Fibroblast of skin of scalp (primary cell): ENCODE data around the gene ATP5F1D.

Source experiments
- DNase-seq: peaks from one replicate; pipeline ENCODE4 v3.0.0-alpha.2; 2013

Gene ATP5F1D

GRCh38 chr19:1248139-1248785, 6.7 kb downstream of the ATP5F1D start, which contains the start of gene MIDN:
TSS of gene MIDN (plus strand) at chr19:1248583. CDS start at chr19:1250297, 1,714 bp downstream.
- peak; percentile 67 for DNase-seq

GRCh38 chr19:1248786-1249297, 7.3 kb downstream of the ATP5F1D start:
- peak; percentile 90 for DNase-seq

DNA sequence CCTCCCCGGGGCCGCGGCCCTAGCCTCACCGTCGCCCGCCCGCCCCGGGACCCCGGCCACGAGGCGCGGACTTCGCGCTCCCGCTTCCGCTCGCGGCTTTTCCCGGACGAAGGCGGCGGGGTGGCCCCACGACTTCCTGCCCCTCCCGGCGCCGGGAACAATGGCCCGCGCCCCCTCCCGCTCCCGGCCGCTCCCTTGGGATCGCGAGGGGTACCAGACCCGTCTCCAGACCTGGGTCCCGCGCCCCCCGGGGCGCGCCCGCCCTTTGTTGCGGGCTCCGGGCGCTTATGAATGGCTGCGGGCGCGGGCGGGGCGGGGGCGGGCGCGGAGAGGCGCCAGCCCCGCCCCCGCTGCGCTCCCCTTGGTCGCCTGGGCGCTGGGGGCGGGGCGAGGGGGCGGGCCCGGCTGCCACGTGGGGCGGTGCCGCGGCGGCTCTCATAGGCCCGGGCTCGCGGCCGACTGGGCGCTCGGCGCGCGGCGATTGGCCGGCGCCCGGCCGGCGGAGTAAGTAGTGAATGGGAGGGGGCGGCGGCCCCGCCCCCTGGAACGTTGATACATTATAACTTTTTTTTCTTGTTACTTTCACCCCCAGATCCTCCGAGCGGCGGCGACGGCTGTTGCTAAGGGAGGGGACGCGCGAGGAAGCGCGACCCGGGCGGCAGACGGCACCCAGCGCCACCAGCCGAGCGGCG, 7.9 kb downstream of the ATP5F1D start:
- DNase-seq = peak; percentile 98

DNA sequence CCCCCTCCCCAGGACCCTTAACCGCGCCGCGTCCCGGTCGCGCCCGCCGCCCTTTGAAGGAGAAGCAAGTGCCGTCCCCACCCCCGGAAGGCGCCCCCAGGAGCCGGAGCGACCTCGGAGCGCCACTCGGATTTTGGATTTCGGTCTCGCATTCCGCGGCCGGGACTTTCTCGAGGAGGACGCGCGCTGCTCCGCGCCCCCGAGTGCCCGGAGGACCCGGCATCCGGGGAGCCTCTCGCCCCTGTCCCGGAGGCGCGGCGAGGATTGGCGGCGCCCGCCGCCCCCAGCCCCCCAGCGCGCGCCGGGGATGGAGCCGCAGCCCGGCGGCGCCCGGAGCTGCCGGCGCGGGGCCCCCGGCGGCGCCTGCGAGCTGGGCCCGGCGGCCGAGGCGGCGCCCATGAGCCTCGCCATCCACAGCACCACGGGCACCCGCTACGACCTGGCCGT, 8.5 kb downstream of the ATP5F1D start:
- DNase-seq = no peak

- peak; percentile 82 for DNase-seq
Measured at GRCh38 chr19:1250437-1251260, 9.1 kb downstream of the ATP5F1D start.

GRCh38 chr19:1251330-1252220, 10.0 kb downstream of the ATP5F1D start:
- peak; percentile 80 for DNase-seq

DNA sequence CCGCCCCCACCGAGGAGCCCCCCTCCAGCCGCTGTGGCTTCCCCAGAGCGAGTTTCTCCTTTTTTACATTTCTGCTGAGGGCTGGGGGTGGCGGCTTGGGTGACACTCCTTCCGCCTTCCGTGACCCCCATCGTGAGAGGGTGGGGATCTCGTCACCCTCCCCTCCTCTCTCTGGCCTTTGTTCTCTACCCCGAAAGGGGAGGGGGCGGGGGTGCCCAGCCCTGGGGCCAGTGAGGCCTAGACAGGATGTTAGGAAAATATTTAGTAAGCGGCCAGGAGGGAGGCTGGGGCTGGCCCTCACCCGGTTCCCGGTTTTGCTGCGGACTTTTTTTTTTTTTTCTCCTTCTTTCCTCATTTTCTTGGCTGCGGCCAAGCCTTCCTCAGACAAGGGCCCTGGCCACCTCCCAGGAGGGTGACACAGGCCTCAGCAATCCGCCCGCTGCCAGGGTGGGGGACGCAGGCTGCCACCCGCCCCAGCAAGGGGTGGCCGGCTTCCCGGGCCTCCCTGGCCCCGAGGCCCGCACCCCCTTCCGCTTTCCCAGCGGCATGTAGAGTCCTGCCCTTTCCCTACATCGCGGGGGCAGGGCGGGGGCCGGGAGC, 10.8 kb downstream of the ATP5F1D start:
- peak; percentile 98 for DNase-seq

DNA sequence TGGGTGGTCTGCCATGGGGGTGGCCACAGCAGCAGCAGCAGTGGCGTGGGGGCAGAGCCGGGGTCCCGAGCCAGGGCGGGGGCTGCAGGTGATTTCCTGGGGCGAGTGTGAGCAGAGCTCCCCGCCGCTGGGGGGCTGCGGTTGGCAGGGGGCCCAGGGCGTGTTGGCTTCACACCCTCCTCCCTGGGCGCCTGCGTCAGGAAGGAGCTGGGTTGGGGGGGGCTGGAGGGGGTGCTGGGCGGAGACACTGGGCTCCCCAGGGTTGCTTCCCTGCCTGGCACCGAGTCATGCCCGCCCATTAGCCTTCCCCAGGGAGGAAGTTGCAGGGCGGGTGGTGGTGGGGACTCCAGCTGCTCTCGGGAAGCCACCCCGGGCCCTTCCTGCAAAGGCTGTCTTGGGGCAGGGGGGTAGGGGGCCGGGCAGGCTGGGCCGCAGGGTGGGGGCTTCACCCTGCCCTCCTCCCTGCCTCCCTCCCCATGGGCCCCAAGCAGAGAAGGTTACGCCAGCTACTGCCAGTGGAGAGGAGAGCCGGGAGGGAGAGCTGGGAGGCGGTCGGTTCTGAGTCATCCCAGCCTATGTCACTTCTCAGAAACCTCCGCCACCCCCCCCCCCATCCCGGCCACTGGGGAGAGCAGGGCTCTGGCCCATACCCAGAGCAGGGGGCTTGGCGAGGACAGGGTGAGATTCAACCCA, 11.4 kb downstream of the ATP5F1D start:
- DNase-seq = peak; percentile 99

DNA sequence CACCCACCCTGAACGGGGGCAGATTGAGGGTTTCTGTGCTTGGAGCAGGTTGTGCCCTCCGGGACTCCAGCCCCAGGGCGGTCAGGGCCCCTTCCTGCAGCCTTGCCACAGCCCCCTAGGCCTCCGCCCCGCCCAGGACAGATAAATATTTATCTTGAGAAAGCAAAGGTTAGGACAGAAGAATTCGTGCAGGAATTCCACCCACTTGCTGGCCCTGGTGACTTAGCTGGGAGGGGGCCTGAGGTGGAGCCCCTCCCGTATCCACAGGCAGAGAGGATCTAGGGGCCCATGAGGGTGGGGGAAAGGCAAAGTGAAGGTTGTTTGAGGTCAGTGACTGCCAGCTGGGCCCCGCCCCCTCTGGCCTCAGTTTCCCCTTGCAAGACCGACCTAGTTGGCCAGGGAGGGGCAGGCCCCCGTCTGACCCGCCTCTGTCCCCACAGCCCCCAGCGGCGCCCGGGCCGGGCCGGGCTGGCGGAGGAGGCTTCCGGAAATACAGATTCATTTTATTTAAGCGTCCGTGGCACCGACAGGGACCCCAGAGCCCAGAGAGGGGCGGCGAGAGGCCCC, 12.0 kb downstream of the ATP5F1D start:
- no peak for DNase-seq

- DNase-seq = no peak
Measured at GRCh38 chr19:1254081-1254527, 12.6 kb downstream of the ATP5F1D start.

- no peak for DNase-seq
Measured at GRCh38 chr19:1254530-1255185, 13.1 kb downstream of the ATP5F1D start.

GRCh38 chr19:1255186-1256161, 13.9 kb downstream of the ATP5F1D start:
- DNase-seq = no peak

- DNase-seq = no peak
Measured at GRCh38 chr19:1256646-1257474, 15.3 kb downstream of the ATP5F1D start.

DNA sequence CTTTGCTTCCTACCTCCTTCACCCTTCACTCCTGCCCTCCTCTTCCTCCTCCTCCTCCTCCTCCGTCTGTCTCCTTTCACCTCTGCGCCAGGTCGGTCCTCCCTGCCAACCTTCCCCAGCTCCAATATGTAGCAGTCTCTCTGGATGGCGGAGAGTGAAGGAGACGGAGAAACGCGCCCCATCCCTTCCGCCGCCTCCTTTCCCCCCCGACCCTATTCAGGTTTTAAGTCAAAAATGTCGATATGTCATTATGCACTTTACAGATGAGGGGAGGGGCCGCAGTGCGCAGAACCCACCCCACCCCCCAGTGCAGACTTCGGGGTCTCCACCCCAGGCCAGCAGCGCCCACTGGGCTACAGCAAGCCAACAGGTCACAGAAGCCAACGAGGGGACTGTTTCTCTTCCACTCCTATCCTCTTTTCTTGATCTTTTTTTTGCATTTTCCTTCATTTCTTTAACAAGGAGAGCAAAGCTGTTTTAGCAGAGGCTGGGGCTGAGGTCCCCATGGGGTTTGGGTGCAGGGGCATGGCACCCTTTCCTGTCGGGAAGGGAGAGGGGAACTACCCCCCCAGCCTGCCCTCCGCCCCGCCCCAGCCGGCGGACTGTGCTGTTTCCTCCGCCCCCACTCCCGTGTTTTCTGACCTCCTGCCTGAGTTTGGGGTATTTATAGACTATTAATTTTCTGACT, 16.1 kb downstream of the ATP5F1D start:
- DNase-seq = no peak

DNA sequence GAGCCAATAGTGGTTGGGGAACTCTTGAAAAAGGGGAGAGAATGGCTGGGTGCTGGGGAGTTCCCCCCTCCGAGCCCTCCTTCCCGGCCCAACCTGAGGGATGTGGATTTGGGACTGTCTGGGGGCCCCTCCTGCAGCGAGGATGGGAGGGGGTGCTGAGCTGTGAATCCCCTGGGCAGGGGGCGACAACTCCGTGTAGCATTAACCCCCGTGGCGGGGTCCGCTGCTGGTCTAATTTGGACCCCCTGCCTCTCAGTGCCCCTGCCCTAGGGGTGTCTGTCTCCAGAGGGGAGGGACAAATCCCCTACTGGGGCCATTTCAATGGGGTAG, 16.6 kb downstream of the ATP5F1D start:
- DNase-seq = no peak

DNA sequence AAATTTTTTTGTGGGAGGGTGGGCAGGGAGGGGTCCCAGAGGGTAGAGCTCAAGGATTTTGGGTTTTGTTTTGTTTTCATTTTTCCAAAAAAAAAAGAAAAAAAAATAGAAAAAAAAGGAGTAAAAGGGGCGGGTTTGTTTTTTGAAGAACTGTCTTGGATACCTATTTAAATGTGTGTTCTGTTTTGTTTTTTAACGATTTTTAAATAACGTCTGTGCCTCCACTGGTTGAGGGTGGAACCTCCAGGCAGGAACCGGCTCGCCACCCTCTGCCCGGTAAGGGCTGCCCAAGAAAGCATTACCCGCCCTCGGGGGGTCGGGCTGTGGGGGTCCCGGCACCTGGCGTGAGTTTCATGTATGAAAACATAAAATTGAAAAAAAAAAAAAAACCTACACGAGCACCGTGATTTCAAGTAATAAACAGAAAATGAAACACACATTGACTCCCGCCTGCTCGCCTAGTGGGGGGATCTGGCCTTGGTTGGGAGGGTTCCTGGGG, 17.2 kb downstream of the ATP5F1D start:
- no peak for DNase-seq
